ENCODE measurements around the gene SPAM1. TPM values are rescaled to one million over a fixed set of nuclear protein-coding genes. Genes with fewer than 3 reads are reported as not detected.
"Not testable (repeated sequence)": the region's sequence is repeated elsewhere in the genome, so short reads cannot be mapped to it uniquely, and the experiment has no call there.

Gene SPAM1
- total RNA-seq: not detected

- Mint-ChIP-seq H3K27me3 (ENCODE audit: low read depth) (peaks cover 5% of the 10 kb centered on the region), H3K9me3 (no peaks in the 10 kb centered on the region), H3K4me3 (no peak within 1 kb of the TSS), H3K4me1 (ENCODE audit: low read depth) (no peaks in the 10 kb centered on the region), H3K36me3 (ENCODE audit: low read depth) (no peaks in the 10 kb centered on the region), H3K27ac (no peak within 1 kb of the TSS)
- intact Hi-C loops (cut with micrococcal nuclease): no loop called here
- DNase-seq: no peak
- CTCF ChIA-PET: no interaction called here
Observed at GRCh38 chr7:123924941-123925340, at the start of gene SPAM1. TSS of gene SPAM1 (plus strand) at chr7:123925241. CDS start at chr7:123953571, 28,330 bp downstream.

GRCh38 chr7:123876557-123877256 lies 48.3 kb upstream of the SPAM1 start:
- no peaks in the 10 kb centered on the region for H3K4me1 Mint-ChIP-seq (ENCODE audit: low read depth)
- intact Hi-C loops (cut with micrococcal nuclease): no loop called here
- CTCF ChIA-PET: no interaction called here
- H3K9me3 Mint-ChIP-seq: no peaks in the 10 kb centered on the region
- no peak overlapping the region for H3K27ac Mint-ChIP-seq
- no peaks in the 10 kb centered on the region for H3K27me3 Mint-ChIP-seq (ENCODE audit: low read depth)
- no peaks in the 10 kb centered on the region for H3K36me3 Mint-ChIP-seq (ENCODE audit: low read depth)
- no peak overlapping the region for H3K4me3 Mint-ChIP-seq
- DNase-seq: no peak

GRCh38 chr7:123879628-123880027 lies 45.4 kb upstream of the SPAM1 start:
- no peaks in the 10 kb centered on the region for H3K36me3 Mint-ChIP-seq (ENCODE audit: low read depth)
- CTCF ChIA-PET: interaction anchor here (1.5 kb wide), 1 partner anchor 386 kb away, joined by 3 read pairs; no protein-coding TSS in a partner anchor
- no peaks in the 10 kb centered on the region for H3K4me1 Mint-ChIP-seq (ENCODE audit: low read depth)
- no peak overlapping the region for H3K27ac Mint-ChIP-seq
- H3K27me3 Mint-ChIP-seq (ENCODE audit: low read depth): peaks cover 4% of the 10 kb centered on the region
- intact Hi-C loops (cut with micrococcal nuclease): no loop called here
- H3K4me3 Mint-ChIP-seq: no peak overlapping the region
- no peak for DNase-seq
- no peaks in the 10 kb centered on the region for H3K9me3 Mint-ChIP-seq

GRCh38 chr7:123881300-123881699 lies 43.7 kb upstream of the SPAM1 start:
- Mint-ChIP-seq H3K4me3 (no peak overlapping the region), H3K27ac (no peak overlapping the region), H3K27me3 (ENCODE audit: low read depth) (peaks cover 4% of the 10 kb centered on the region), H3K9me3 (no peaks in the 10 kb centered on the region), H3K36me3 (ENCODE audit: low read depth) (no peaks in the 10 kb centered on the region), H3K4me1 (ENCODE audit: low read depth) (no peaks in the 10 kb centered on the region)
- DNase-seq: no peak
- intact Hi-C loops (cut with micrococcal nuclease): no loop called here
- CTCF ChIA-PET: interaction anchor here (0.6 kb wide), 1 partner anchor 11 kb away, joined by 4 read pairs; no protein-coding TSS in a partner anchor

GRCh38 chr7:123883154-123883553 lies 41.9 kb upstream of the SPAM1 start:
- DNase-seq: no peak
- no peaks in the 10 kb centered on the region for H3K4me1 Mint-ChIP-seq (ENCODE audit: low read depth)
- H3K9me3 Mint-ChIP-seq: no peaks in the 10 kb centered on the region
- no peak overlapping the region for H3K27ac Mint-ChIP-seq
- intact Hi-C loops (cut with micrococcal nuclease): no loop called here
- H3K4me3 Mint-ChIP-seq: no peak overlapping the region
- H3K36me3 Mint-ChIP-seq (ENCODE audit: low read depth): no peaks in the 10 kb centered on the region
- H3K27me3 Mint-ChIP-seq (ENCODE audit: low read depth): peaks cover 4% of the 10 kb centered on the region
- CTCF ChIA-PET: interaction anchor here (1.0 kb wide), 1 partner anchor 86 kb away, joined by 3 read pairs; no protein-coding TSS in a partner anchor

GRCh38 chr7:123888192-123888591 lies 36.8 kb upstream of the SPAM1 start:
- Mint-ChIP-seq H3K27me3 (ENCODE audit: low read depth) (peaks cover 13% of the 10 kb centered on the region), H3K4me1 (ENCODE audit: low read depth) (no peaks in the 10 kb centered on the region), H3K4me3 (no peak overlapping the region), H3K36me3 (ENCODE audit: low read depth) (no peaks in the 10 kb centered on the region), H3K9me3 (no peaks in the 10 kb centered on the region), H3K27ac (no peak overlapping the region)
- DNase-seq: no peak
- CTCF ChIA-PET: no interaction called here
- intact Hi-C loops (cut with micrococcal nuclease): no loop called here

GRCh38 chr7:123894753-123895152 lies 30.3 kb upstream of the SPAM1 start:
- H3K4me1 Mint-ChIP-seq (ENCODE audit: low read depth); intact Hi-C loops (cut with micrococcal nuclease); H3K9me3 Mint-ChIP-seq; H3K27me3 Mint-ChIP-seq (ENCODE audit: low read depth); H3K36me3 Mint-ChIP-seq (ENCODE audit: low read depth); H3K27ac Mint-ChIP-seq; H3K4me3 Mint-ChIP-seq; CTCF ChIA-PET; DNase-seq: not testable (repeated sequence)

GRCh38 chr7:123901101-123901500 lies 23.9 kb upstream of the SPAM1 start:
- intact Hi-C loops (cut with micrococcal nuclease): no loop called here

GRCh38 chr7:123905714-123906113 lies 19.3 kb upstream of the SPAM1 start:
- intact Hi-C loops (cut with micrococcal nuclease): no loop called here
- H3K27ac Mint-ChIP-seq: no peak overlapping the region

More at GRCh38 chr7:123901101-123901500, 23.9 kb upstream of the SPAM1 start:
- H3K27me3 Mint-ChIP-seq (ENCODE audit: low read depth): no peaks in the 10 kb centered on the region
- no peak overlapping the region for H3K27ac Mint-ChIP-seq
- no peak overlapping the region for H3K4me3 Mint-ChIP-seq
- no peaks in the 10 kb centered on the region for H3K4me1 Mint-ChIP-seq (ENCODE audit: low read depth)
- DNase-seq: no peak
- CTCF ChIA-PET: no interaction called here
- peaks cover 4% of the 10 kb centered on the region for H3K9me3 Mint-ChIP-seq
- H3K36me3 Mint-ChIP-seq (ENCODE audit: low read depth): no peaks in the 10 kb centered on the region

GRCh38 chr7:123916240-123916724 lies 8.8 kb upstream of the SPAM1 start:
- Mint-ChIP-seq H3K4me1 (ENCODE audit: low read depth) (no peaks in the 10 kb centered on the region), H3K27me3 (ENCODE audit: low read depth) (peaks cover 6% of the 10 kb centered on the region), H3K27ac (no peak overlapping the region), H3K36me3 (ENCODE audit: low read depth) (no peaks in the 10 kb centered on the region), H3K4me3 (no peak overlapping the region), H3K9me3 (no peaks in the 10 kb centered on the region)
- no peak for DNase-seq
- intact Hi-C loops (cut with micrococcal nuclease): loop anchor here (1.0 to 2.0 kb wide), 2 partner anchors 119 to 233 kb away; no protein-coding TSS in a partner anchor
- CTCF ChIA-PET: interaction anchor here (0.6 kb wide), 1 partner anchor 182 kb away, joined by 4 read pairs; no protein-coding TSS in a partner anchor

More at GRCh38 chr7:123905714-123906113, 19.3 kb upstream of the SPAM1 start:
- Mint-ChIP-seq H3K4me3 (no peak overlapping the region), H3K9me3 (peaks cover 3% of the 10 kb centered on the region), H3K4me1 (ENCODE audit: low read depth) (no peaks in the 10 kb centered on the region), H3K36me3 (ENCODE audit: low read depth) (no peaks in the 10 kb centered on the region), H3K27me3 (ENCODE audit: low read depth) (no peaks in the 10 kb centered on the region)
- DNase-seq: no peak
- CTCF ChIA-PET: no interaction called here

GRCh38 chr7:123917878-123918277 lies 7.2 kb upstream of the SPAM1 start:
- H3K9me3 Mint-ChIP-seq: no peaks in the 10 kb centered on the region
- DNase-seq: no peak
- H3K27me3 Mint-ChIP-seq (ENCODE audit: low read depth): peaks cover 6% of the 10 kb centered on the region
- H3K36me3 Mint-ChIP-seq (ENCODE audit: low read depth): no peaks in the 10 kb centered on the region
- intact Hi-C loops (cut with micrococcal nuclease): loop anchor here (2.0 kb wide), 1 partner anchor 235 kb away; no protein-coding TSS in a partner anchor
- H3K4me1 Mint-ChIP-seq (ENCODE audit: low read depth): no peaks in the 10 kb centered on the region
- CTCF ChIA-PET: no interaction called here
- H3K4me3 Mint-ChIP-seq: no peak overlapping the region
- no peak overlapping the region for H3K27ac Mint-ChIP-seq

GRCh38 chr7:123918309-123918708 lies 6.7 kb upstream of the SPAM1 start:
- intact Hi-C loops (cut with micrococcal nuclease): no loop called here
- no peak for DNase-seq
- H3K27ac Mint-ChIP-seq: no peak overlapping the region
- no peaks in the 10 kb centered on the region for H3K4me1 Mint-ChIP-seq (ENCODE audit: low read depth)
- H3K27me3 Mint-ChIP-seq (ENCODE audit: low read depth): peaks cover 6% of the 10 kb centered on the region
- no peak overlapping the region for H3K4me3 Mint-ChIP-seq
- no peaks in the 10 kb centered on the region for H3K36me3 Mint-ChIP-seq (ENCODE audit: low read depth)
- no peaks in the 10 kb centered on the region for H3K9me3 Mint-ChIP-seq
- CTCF ChIA-PET: no interaction called here

- Mint-ChIP-seq H3K27ac (no peak overlapping the region), H3K4me1 (ENCODE audit: low read depth) (no peaks in the 10 kb centered on the region), H3K27me3 (ENCODE audit: low read depth) (peaks cover 5% of the 10 kb centered on the region), H3K9me3 (no peaks in the 10 kb centered on the region), H3K4me3 (no peak overlapping the region), H3K36me3 (ENCODE audit: low read depth) (no peaks in the 10 kb centered on the region)
- CTCF ChIA-PET: no interaction called here
- no peak for DNase-seq
- intact Hi-C loops (cut with micrococcal nuclease): no loop called here
Observed at GRCh38 chr7:123923599-123923998, 1.4 kb upstream of the SPAM1 start.

Data from activated naive CD4-positive, alpha-beta T cell treated with anti-CD3 and anti-CD28 coated beads for 36 hours (primary cell).